OCI-LY7 (cell line): ENCODE measurements around the gene IFITM2. TPM values are rescaled to one million over a fixed set of nuclear protein-coding genes. Genes with fewer than 3 reads are reported as not detected.

Experiments used
- BruUV-seq: library from RNA; stranded (reverse); fragments of 400-500 nt; replicated peaks from 2 replicates; lab custom pipeline; 2021; lab: Mats Ljungman, UMichigan
- CTCF ChIA-PET: fragments of 300-600 bp; sonication (Branson Sonifier 250); formaldehyde crosslinking; loops from one replicate; lab custom pipeline; 2022; ENCODE audit warnings: antibody characterized with exemption; ENCODE audit not compliant: unreplicated experiment; lab: Charles Lee
- POLR2A ChIA-PET: fragments of 300-600 bp; sonication (Branson Sonifier 250); formaldehyde crosslinking; loops from one replicate; lab custom pipeline; 2022; ENCODE audit warnings: antibody characterized with exemption; lab: Charles Lee
- DNase-seq: peaks from one replicate; pipeline ENCODE4 v3.0.0-alpha.2; 2015; ENCODE audit warnings: low spot score
- H2AFZ ChIP-seq: fragments of 200-600 bp; sonication (generic), shearing (Covaris generic); 2 replicates; pipeline ENCODE4 v1.6.1; 2014; ENCODE audit warnings: mild to moderate bottlenecking, antibody characterized with exemption, low read length, moderate library complexity
- H3K27ac ChIP-seq: fragments of 200-600 bp; sonication (generic); 2 replicates; pipeline ENCODE4 v1.5.1; 2014; ENCODE audit warnings: mixed run types, low read depth, mild to moderate bottlenecking, moderate library complexity, low read length, inconsistent platforms; ENCODE audit not compliant: poor library complexity, severe bottlenecking
- H3K36me3 ChIP-seq: fragments of 200-600 bp; sonication (generic); 2 replicates; pipeline ENCODE4 v1.6.1; 2014; ENCODE audit warnings: mild to moderate bottlenecking, antibody characterized with exemption, low read length, moderate library complexity, mixed read lengths; ENCODE audit not compliant: insufficient read depth
- H3K4me1 ChIP-seq: fragments of 200-600 bp; sonication (generic); 2 replicates; pipeline ENCODE4 v1.5.1; 2014; ENCODE audit warnings: mild to moderate bottlenecking, low read length; ENCODE audit not compliant: insufficient read depth, poor library complexity, severe bottlenecking
- H3K4me2 ChIP-seq: fragments of 200-600 bp; sonication (generic); 2 replicates; pipeline ENCODE4 v1.6.1; 2014; ENCODE audit warnings: mild to moderate bottlenecking, low read length
- H3K4me3 ChIP-seq: fragments of 200-600 bp; sonication (generic); 2 replicates; pipeline ENCODE4 v1.5.1; 2014; ENCODE audit warnings: mild to moderate bottlenecking, low read depth, low read length; ENCODE audit not compliant: poor library complexity, severe bottlenecking
- H3K79me2 ChIP-seq: fragments of 200-600 bp; sonication (generic); 2 replicates; pipeline ENCODE4 v1.6.1; 2016; ENCODE audit warnings: low read depth, mild to moderate bottlenecking, low read length, moderate library complexity, mixed read lengths; ENCODE audit not compliant: insufficient read depth
- H3K9me2 ChIP-seq: fragments of 200-600 bp; sonication (generic); 2 replicates; pipeline ENCODE4 v1.6.1; 2016; ENCODE audit warnings: mild to moderate bottlenecking, low read length, mixed read lengths; ENCODE audit not compliant: insufficient read depth
- H3K9me3 ChIP-seq: fragments of 200-600 bp; sonication (generic); 2 replicates; pipeline ENCODE4 v1.6.1; 2014; ENCODE audit warnings: mild to moderate bottlenecking, mixed run types, low read length, mixed read lengths
- H4K20me1 ChIP-seq: fragments of 200-600 bp; sonication (generic); 2 replicates; pipeline ENCODE4 v1.6.1; 2014; ENCODE audit warnings: mild to moderate bottlenecking, antibody characterized with exemption, low read length, moderate library complexity, mixed read lengths; ENCODE audit not compliant: insufficient read depth
- EZH2phosphoT487 ChIP-seq: fragments of 200-600 bp; sonication (generic); IDR thresholded peaks from 2 replicates; pipeline ENCODE4 v1.6.1; 2018; ENCODE audit warnings: low read depth, borderline replicate concordance, mild to moderate bottlenecking, mixed run types, antibody characterized with exemption, low read length, moderate library complexity, mixed read lengths
- intact Hi-C: fragments of 100-400 bp; cut with micrococcal nuclease; formaldehyde crosslinking; loops from one replicate; pipeline ENCODE4 v1.10.0; 2022; ENCODE audit not compliant: unreplicated experiment
- total RNA-seq, 2 experiments: library from RNA; depleted of rRNA in 1 of 2; stranded (reverse); fragments of >200 nt in 1 of 2; shearing (Covaris generic) in 1 of 2; gene quantifications; 2 replicates each; pipeline ENCODE4 v1.2.3, GENCODE V29; 2014 to 2022
- TF ChIP-seq, protein P1 (sequence below): fragments of 200-600 bp; sonication (generic); conservative IDR thresholded peaks from 2 replicates; pipeline ENCODE4 v1.5.1; 2014; ENCODE audit warnings: mild to moderate bottlenecking, antibody characterized with exemption, low read length, moderate library complexity, mixed read lengths

IFITM2 gene
- total RNA-seq, 2 experiments from 2014 or later = 22.1 to 117 TPM

DNA sequence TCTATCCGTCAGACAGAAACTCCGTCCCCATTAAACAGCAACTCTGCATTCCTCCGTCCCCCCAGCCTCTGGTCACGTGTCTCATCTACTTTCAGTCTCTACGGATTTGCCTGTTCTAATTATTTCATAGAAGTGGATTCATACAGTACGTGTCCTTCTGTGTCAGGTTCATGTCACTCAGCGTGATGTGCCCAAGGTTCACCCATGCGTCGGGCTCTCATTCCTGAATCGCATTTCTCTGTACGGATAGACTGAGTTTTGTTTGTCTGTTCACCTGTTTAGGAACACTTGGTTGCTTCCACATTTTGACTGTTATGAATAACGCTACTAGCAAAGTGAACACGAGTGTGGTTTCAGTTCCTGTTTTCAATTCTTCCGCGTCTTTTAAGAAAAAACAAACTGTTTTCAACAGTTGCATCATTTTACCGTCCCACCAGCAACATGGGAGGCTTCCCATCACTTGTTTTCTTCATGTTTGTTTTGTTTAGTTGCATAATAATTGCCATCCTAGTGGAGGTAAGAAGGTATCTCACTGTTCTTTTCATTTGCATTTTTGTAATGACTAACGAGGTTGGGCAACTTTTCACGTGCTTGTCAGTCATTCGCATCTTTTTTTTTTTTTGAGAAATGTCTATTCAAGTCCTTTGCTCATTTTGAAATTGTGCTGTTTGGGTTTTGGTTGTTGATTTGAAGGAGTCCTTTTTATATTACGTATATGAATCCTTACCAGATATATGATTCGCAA lies 38.3 kb upstream of the IFITM2 start:
- Histone ChIP-seq H2AFZ (peak overlapping the region; percentile 22; the same call in 1 of the 2 replicates), H3K27ac (peak overlapping the region; percentile 92), H3K4me3 (peak overlapping the region; percentile 62), H3K79me2 (no peaks in the 10 kb centered on the region), H3K9me2 (no peaks in the 10 kb centered on the region), H3K36me3 (no peaks in the 10 kb centered on the region), H3K4me2 (peak overlapping the region; percentile 75), H4K20me1 (no peaks in the 10 kb centered on the region), H3K4me1 (peaks cover 31% of the 10 kb centered on the region), H3K9me3 (peaks cover 7% of the 10 kb centered on the region; the same call in 1 of the 2 replicates)
- peak; percentile 99 for DNase-seq
- ChIA-PET POLR2A (interaction anchor here (1.9 kb wide), 1 partner anchor 12 kb away, joined by 7 read pairs; no protein-coding TSS in a partner anchor), CTCF (interaction anchor here (0.6 to 1.5 kb wide), 3 partner anchors 19 to 138 kb away, joined by 3 to 4 read pairs (median 4); no protein-coding TSS in a partner anchor)
- TSS peak; percentile 95 for BruUV-seq
- intact Hi-C loops = loop anchor here (1.0 to 2.0 kb wide), 3 partner anchors 43 to 85 kb away; partner anchors contain the start of genes BET1L and RIC8A
- TF ChIP-seq EZH2phosphoT487 = no peak
- TF ChIP-seq, protein P1, sequence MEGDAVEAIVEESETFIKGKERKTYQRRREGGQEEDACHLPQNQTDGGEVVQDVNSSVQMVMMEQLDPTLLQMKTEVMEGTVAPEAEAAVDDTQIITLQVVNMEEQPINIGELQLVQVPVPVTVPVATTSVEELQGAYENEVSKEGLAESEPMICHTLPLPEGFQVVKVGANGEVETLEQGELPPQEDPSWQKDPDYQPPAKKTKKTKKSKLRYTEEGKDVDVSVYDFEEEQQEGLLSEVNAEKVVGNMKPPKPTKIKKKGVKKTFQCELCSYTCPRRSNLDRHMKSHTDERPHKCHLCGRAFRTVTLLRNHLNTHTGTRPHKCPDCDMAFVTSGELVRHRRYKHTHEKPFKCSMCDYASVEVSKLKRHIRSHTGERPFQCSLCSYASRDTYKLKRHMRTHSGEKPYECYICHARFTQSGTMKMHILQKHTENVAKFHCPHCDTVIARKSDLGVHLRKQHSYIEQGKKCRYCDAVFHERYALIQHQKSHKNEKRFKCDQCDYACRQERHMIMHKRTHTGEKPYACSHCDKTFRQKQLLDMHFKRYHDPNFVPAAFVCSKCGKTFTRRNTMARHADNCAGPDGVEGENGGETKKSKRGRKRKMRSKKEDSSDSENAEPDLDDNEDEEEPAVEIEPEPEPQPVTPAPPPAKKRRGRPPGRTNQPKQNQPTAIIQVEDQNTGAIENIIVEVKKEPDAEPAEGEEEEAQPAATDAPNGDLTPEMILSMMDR = no peak

DNA sequence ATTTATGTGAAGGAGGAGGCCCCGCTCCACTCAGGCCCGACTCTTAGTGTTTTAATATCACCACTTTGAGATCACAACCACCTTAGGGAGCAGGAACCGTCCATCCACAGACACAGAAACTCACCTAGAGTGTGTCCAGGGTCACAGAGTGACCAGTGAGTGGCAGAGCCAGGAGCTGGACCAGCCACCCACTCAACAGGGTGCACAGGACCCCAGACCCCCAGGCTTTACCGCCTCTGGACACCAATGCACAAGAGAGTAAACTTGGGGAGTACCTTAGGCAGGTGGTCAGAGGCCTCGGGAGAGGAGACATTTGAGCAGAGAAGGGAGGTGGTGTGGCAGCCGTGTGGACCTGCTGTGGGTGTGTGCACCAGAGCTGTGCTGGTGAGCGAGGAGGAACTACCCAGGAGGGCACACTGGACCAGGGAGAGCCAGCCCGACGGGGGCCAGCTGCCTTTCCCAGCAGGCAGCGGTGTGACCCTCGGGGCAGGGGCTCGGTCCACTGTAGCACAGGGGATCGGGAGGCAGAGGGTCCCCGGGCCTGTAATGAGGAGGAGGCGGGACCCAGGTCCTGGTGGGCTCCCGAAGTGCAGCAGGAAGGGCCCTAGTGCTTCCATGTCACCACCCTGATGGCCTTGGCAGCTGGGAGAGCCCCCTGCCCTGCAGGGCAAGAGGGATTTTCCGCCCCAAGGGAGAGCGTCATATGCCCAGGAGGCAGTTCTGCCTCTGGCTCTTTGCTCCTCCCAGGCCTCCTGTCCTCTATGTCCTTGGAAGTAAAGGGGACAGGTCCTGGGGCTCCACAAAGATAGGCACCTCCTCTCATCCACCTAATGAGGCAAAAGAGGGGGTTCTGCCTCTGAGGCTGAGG lies 36.9 kb upstream of the IFITM2 start:
- H4K20me1 ChIP-seq = no peaks in the 10 kb centered on the region
- no peak for DNase-seq
- no TSS peak for BruUV-seq
- POLR2A ChIA-PET = no interaction called here
- no peak overlapping the region for H2AFZ ChIP-seq
- CTCF ChIA-PET = no interaction called here
- H3K27ac ChIP-seq = no peak overlapping the region
- TF ChIP-seq, protein P1 = no peak
- TF ChIP-seq EZH2phosphoT487 = no peak
- peaks cover 7% of the 10 kb centered on the region; the same call in 1 of the 2 replicates for H3K9me3 ChIP-seq
- peak overlapping the region; percentile 75 for H3K4me2 ChIP-seq
- H3K36me3 ChIP-seq = no peaks in the 10 kb centered on the region
- H3K4me1 ChIP-seq = peaks cover 35% of the 10 kb centered on the region
- H3K79me2 ChIP-seq = no peaks in the 10 kb centered on the region
- H3K4me3 ChIP-seq = no peak overlapping the region
- H3K9me2 ChIP-seq = no peaks in the 10 kb centered on the region
- intact Hi-C loops = no loop called here
